DND-41 (cell line): Measurements from ENCODE around the gene SERTAD2.

Source experiments
- ATAC-seq: fragments of 200-7000 bp; cut with Tn5 transposase; 3 replicates; pipeline ENCODE4 v1.9.1; 2021; ENCODE audit warnings: low read depth; ENCODE audit not compliant: insufficient read depth
- DNase-seq: peaks from one replicate; pipeline ENCODE4 v3.0.0-alpha.2; 2020
- H2AFZ ChIP-seq: 2 replicates; pipeline ENCODE4 v1.6.0; 2012; ENCODE audit warnings: low read depth, low read length
- H3K27ac ChIP-seq: 2 replicates; pipeline ENCODE4 v1.5.1; 2012; ENCODE audit warnings: low read length, inconsistent platforms
- H3K27me3 ChIP-seq: fragments of 200-600 bp; sonication (generic); 2 replicates; pipeline ENCODE4 v1.6.0; 2012; ENCODE audit warnings: low read length, mild to moderate bottlenecking, inconsistent platforms; ENCODE audit not compliant: insufficient read depth, poor library complexity
- H3K36me3 ChIP-seq: 2 replicates; pipeline ENCODE4 v1.5.1; 2012; ENCODE audit warnings: low read length, inconsistent platforms; ENCODE audit not compliant: insufficient read depth
- H3K4me1 ChIP-seq: 2 replicates; pipeline ENCODE4 v1.5.1; 2012; ENCODE audit warnings: mild to moderate bottlenecking, low read length; ENCODE audit not compliant: insufficient read depth
- H3K4me2 ChIP-seq: 2 replicates; pipeline ENCODE4 v1.6.0; 2012; ENCODE audit warnings: mild to moderate bottlenecking, moderate library complexity, low read length, inconsistent platforms; ENCODE audit not compliant: insufficient read depth
- H3K4me3 ChIP-seq, 2 experiments: fragments of 200-600 bp in 1 of 2; shearing (Covaris generic) in 1 of 2; 2 replicates each; pipeline ENCODE4 v1.5.1; 2012 to 2016; ENCODE audit warnings: inconsistent platforms in 2 of 2, low read length in 2 of 2, mild to moderate bottlenecking in 2 of 2, low read depth in 1 of 2, moderate library complexity in 1 of 2
- H3K79me2 ChIP-seq: 2 replicates; pipeline ENCODE4 v1.6.0; 2012; ENCODE audit warnings: low read length, inconsistent platforms; ENCODE audit not compliant: insufficient read depth
- H3K9ac ChIP-seq: 2 replicates; pipeline ENCODE4 v1.6.0; 2012; ENCODE audit warnings: low read depth, mild to moderate bottlenecking, inconsistent platforms, low read length, moderate library complexity
- H3K9me3 ChIP-seq: 2 replicates; pipeline ENCODE4 v1.5.1; 2012; ENCODE audit warnings: low read length, moderate library complexity, mild to moderate bottlenecking, inconsistent platforms; ENCODE audit not compliant: insufficient read depth, severe bottlenecking
- H4K20me1 ChIP-seq: 2 replicates; pipeline ENCODE4 v1.6.0; 2012; ENCODE audit warnings: low read length; ENCODE audit not compliant: insufficient read depth
- CTCF ChIP-seq: IDR thresholded peaks from 2 replicates; pipeline ENCODE4 v1.5.1; 2012; ENCODE audit warnings: borderline replicate concordance, low read length, moderate library complexity, mild to moderate bottlenecking; ENCODE audit not compliant: poor library complexity, severe bottlenecking; ENCODE audit errors: extremely low read depth
- EZH2 ChIP-seq: IDR thresholded peaks from 3 replicates; pipeline ENCODE4 v1.6.1; 2012; ENCODE audit warnings: borderline replicate concordance, low read depth, mild to moderate bottlenecking, moderate library complexity, low read length, inconsistent platforms; ENCODE audit not compliant: severe bottlenecking

The SERTAD2 gene

GRCh38 chr2:64627860-64628841 is 25.6 kb downstream of the SERTAD2 start:
- no peak for ATAC-seq
- DNase-seq = no peak
- H3K4me1 ChIP-seq = no peaks in the 10 kb centered on the region
- no peak overlapping the region for H3K4me2 ChIP-seq
- H3K27ac ChIP-seq = no peak overlapping the region
- no peak overlapping the region for H3K9ac ChIP-seq
- H3K9me3 ChIP-seq = no peaks in the 10 kb centered on the region
- peaks cover 7% of the 10 kb centered on the region for H4K20me1 ChIP-seq
- H2AFZ ChIP-seq = no peak overlapping the region
- H3K79me2 ChIP-seq = no peaks in the 10 kb centered on the region
- no peak overlapping the region for H3K4me3 ChIP-seq
- H3K36me3 ChIP-seq = 0 out of 2 replicates have a peak, but pooled peaks cover 3% of the 10 kb centered on the region
- TF ChIP-seq EZH2 (no peak), CTCF (no peak)
- no peaks in the 10 kb centered on the region for H3K27me3 ChIP-seq

GRCh38 chr2:64626963-64627760 is 26.6 kb downstream of the SERTAD2 start:
- Histone ChIP-seq H3K4me3 (no peak overlapping the region), H3K79me2 (no peaks in the 10 kb centered on the region), H3K4me2 (no peak overlapping the region), H3K36me3 (no peaks in the 10 kb centered on the region), H3K9ac (no peak overlapping the region), H3K9me3 (no peaks in the 10 kb centered on the region), H2AFZ (no peak overlapping the region), H3K27ac (no peak overlapping the region), H3K4me1 (no peaks in the 10 kb centered on the region), H3K27me3 (no peaks in the 10 kb centered on the region), H4K20me1 (peaks cover 4% of the 10 kb centered on the region)
- TF ChIP-seq CTCF (no peak), EZH2 (no peak)
- ATAC-seq = 0 out of 3 replicates have a peak, but pooled peaks have one; percentile 13
- no peak for DNase-seq

GRCh38 chr2:64626146-64626809 is 27.4 kb downstream of the SERTAD2 start:
- Histone ChIP-seq H3K27ac (no peak overlapping the region), H3K36me3 (no peaks in the 10 kb centered on the region), H3K79me2 (no peaks in the 10 kb centered on the region), H3K4me1 (no peaks in the 10 kb centered on the region), H3K9ac (no peak overlapping the region), H4K20me1 (peaks cover 4% of the 10 kb centered on the region), H3K4me2 (no peak overlapping the region), H3K9me3 (no peaks in the 10 kb centered on the region), H2AFZ (no peak overlapping the region), H3K27me3 (no peaks in the 10 kb centered on the region), H3K4me3 (no peak overlapping the region)
- ATAC-seq (no peak), DNase-seq (no peak)
- TF ChIP-seq CTCF = no peak
- no peak for TF ChIP-seq EZH2
